ENCODE results near the gene CYP2A13.
"Not testable (repeated sequence)": the region's sequence is repeated elsewhere in the genome, so short reads cannot be mapped to it uniquely, and the experiment has no call there.

- TF ChIP-seq, protein P1, sequence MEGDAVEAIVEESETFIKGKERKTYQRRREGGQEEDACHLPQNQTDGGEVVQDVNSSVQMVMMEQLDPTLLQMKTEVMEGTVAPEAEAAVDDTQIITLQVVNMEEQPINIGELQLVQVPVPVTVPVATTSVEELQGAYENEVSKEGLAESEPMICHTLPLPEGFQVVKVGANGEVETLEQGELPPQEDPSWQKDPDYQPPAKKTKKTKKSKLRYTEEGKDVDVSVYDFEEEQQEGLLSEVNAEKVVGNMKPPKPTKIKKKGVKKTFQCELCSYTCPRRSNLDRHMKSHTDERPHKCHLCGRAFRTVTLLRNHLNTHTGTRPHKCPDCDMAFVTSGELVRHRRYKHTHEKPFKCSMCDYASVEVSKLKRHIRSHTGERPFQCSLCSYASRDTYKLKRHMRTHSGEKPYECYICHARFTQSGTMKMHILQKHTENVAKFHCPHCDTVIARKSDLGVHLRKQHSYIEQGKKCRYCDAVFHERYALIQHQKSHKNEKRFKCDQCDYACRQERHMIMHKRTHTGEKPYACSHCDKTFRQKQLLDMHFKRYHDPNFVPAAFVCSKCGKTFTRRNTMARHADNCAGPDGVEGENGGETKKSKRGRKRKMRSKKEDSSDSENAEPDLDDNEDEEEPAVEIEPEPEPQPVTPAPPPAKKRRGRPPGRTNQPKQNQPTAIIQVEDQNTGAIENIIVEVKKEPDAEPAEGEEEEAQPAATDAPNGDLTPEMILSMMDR (conservative IDR thresholded peaks at IDR 0.05; ENCODE audit: low read length) = not testable (repeated sequence)
- not testable (repeated sequence) for TF ChIP-seq EZH2phosphoT487 (IDR thresholded peaks at IDR 0.05; ENCODE audit: borderline replicate concordance, low read depth, low read length)
Observed at GRCh38 chr19:41127362-41127761, 39.1 kb downstream of the CYP2A13 start.
